NB4 (cell line): ENCODE results near the gene USF2.

Experiments used
- DNase-seq: peaks from one replicate; pipeline ENCODE4 v3.0.0; 2010; ENCODE audit warnings: low read depth
- H3K4me3 ChIP-seq: one replicate; pipeline ENCODE4 v1.5.1; 2011; ENCODE audit warnings: mild to moderate bottlenecking, low read depth, low read length, moderate library complexity
- MYC ChIP-seq: IDR thresholded peaks from 2 replicates; pipeline ENCODE4 v1.6.1; 2011; ENCODE audit warnings: low read depth, low read length
- POLR2A ChIP-seq: IDR thresholded peaks from 2 replicates; pipeline ENCODE4 v1.6.1; 2011; ENCODE audit warnings: mild to moderate bottlenecking; ENCODE audit not compliant: insufficient read length; ENCODE audit errors: extremely low read depth
- TF ChIP-seq, protein P1 (sequence below): IDR thresholded peaks from 2 replicates; pipeline ENCODE4 v1.6.1; 2011; ENCODE audit warnings: low read depth, low read length
- TF ChIP-seq, protein P2 (sequence below): IDR thresholded peaks from one replicate; pipeline ENCODE4 v1.5.1; 2012; ENCODE audit warnings: low read depth, low read length

USF2 gene

DNA sequence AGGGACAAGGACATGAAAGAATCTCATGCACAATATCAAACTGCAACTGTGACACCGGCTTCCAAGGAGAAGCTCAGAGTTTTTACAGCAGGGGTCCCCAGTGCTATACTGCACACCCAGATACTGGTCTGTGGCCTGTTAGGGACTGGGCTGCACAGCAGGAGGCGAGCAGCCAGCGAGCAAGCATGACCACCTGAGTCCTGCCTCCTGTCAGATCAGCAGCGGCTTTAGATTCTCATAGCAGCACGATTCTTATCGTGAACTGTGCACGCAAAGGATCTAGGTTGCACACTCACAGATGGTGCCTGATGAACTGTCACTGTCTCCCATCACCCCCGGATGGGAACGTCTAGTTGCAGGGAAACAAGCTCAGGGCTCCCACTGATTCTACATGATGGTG lies 47.1 kb downstream of the USF2 start:
- no peak for TF ChIP-seq POLR2A
- TF ChIP-seq, protein P1, sequence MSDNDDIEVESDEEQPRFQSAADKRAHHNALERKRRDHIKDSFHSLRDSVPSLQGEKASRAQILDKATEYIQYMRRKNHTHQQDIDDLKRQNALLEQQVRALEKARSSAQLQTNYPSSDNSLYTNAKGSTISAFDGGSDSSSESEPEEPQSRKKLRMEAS: no peak
- TF ChIP-seq MYC: no peak
- TF ChIP-seq, protein P2, sequence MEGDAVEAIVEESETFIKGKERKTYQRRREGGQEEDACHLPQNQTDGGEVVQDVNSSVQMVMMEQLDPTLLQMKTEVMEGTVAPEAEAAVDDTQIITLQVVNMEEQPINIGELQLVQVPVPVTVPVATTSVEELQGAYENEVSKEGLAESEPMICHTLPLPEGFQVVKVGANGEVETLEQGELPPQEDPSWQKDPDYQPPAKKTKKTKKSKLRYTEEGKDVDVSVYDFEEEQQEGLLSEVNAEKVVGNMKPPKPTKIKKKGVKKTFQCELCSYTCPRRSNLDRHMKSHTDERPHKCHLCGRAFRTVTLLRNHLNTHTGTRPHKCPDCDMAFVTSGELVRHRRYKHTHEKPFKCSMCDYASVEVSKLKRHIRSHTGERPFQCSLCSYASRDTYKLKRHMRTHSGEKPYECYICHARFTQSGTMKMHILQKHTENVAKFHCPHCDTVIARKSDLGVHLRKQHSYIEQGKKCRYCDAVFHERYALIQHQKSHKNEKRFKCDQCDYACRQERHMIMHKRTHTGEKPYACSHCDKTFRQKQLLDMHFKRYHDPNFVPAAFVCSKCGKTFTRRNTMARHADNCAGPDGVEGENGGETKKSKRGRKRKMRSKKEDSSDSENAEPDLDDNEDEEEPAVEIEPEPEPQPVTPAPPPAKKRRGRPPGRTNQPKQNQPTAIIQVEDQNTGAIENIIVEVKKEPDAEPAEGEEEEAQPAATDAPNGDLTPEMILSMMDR: no peak
- DNase-seq: no peak
- H3K4me3 ChIP-seq: no peak overlapping the region

DNA sequence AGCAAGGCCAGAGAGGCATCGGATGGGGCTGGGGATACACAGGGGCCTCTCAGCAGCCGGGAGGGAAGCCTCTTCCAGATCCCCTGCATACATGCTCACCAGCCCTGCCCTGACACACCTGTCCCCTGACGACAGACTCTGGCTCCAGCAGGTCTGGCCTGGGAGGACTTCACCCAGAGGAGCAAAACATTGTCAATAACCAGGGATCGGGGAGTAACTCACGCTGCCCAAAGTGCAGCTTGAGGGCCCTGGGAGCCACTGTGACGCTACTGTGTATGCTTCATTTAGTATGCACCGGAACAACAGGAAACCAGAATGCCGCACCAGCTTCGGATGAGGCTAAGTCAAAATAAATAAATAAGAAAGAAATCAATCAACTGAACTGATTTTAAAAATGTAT lies 47.8 kb downstream of the USF2 start:
- no peak for DNase-seq
- H3K4me3 ChIP-seq: no peak overlapping the region
- TF ChIP-seq, protein P1: no peak
- TF ChIP-seq MYC (no peak), POLR2A (no peak)
- TF ChIP-seq, protein P2: no peak

DNA sequence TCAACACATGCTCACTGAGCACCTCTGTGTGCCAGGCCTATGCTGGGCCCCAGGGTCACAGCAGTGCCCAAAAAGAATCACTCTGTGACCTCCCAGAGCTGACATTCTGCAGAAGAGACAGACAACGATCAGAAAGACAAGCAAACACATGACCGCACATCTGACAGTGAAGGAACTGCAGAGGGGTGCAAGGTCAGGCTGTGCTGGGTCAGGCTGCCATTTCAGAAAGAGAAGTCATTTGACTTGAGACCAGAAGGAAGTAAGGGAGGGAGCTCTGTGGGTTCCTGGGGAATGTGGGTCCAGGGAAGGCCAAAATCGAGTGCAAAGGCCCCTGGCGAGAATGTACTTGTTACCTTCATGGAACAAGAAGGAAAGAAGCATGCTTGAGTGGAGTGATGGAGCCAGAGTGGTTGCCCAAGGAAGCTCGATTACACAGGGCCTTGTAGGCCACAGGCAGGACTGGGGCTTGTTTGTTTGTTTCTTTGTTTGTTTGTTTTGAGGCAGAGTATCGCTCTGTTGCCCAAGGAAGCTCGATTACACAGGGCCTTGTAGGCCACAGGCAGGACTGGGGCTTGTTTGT lies 48.8 kb downstream of the USF2 start:
- TF ChIP-seq, protein P2: no peak
- TF ChIP-seq MYC (no peak), POLR2A (no peak)
- TF ChIP-seq, protein P1: no peak
- no peak overlapping the region for H3K4me3 ChIP-seq
- DNase-seq: no peak

DNA sequence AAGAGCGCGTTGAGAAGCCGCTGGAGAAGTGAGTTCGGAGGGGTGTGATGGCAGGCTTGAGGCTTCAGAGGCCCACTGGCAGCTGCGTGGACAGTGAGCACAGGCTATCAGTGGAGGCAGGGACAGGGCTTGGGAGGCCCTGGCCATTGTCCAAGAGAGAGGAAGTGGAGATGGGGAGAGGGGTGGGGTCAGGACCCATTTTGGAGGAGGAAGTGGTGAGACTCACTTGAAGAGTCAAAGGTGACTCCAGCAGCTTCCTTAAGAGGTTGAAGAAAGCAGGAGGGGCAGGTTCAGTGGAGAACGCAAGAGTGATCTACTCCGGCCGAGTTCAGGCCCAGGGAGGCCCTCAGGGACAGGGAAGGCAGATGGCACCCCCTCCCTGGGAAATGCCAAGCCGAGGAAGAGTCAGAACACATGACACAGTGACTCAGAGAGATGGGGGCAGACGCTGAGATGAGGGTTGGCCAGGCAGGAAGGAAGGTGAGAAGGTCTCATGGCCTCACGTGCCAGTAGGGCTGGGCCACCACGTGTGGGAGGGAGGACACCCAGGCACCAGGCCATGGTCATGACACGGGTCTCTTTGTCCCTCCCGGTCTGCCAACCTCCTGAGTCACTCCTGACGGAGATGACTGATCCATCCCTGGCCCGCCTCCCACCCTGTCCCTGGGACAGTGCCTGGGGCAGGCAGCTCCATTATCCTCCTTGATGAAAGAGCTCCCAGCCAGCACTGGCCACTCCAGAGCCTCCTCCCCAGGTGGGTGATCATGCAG lies 50.1 kb downstream of the USF2 start:
- peak; percentile 55 for DNase-seq
- TF ChIP-seq POLR2A (no peak), MYC (no peak)
- TF ChIP-seq, protein P1: peak; percentile 67
- TF ChIP-seq, protein P2: no peak
- no peak overlapping the region for H3K4me3 ChIP-seq

DNA sequence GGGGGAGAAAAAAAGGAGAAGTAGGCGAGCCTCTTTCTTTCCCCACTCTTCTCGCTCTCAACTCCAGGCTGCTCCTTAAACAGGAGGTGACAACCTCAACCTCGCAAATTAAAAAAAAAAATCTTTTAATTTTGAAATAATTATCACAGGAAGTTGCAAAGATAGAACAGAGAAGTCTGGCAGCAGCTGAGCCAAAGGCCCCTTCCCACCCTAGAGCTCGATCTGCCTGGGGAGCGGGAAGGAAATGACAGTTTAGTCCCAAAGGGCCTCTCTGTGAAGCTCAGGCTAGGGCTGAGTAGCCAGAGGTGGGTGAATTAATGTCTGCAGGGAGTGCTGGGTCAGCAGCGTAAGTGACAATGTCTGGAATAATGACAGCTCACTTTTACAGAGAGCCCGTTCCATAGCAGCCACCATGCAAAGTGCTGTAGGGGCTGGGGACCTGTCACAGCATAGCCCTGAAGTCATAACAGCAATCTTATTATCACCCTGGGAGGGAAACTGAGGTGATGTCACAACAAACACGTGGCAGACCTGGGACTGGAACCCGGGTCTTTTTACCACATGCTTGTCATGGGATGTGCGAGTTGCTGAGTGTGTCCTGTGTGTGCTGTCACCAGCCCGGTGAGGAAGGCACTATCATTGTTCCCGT lies 51.4 kb downstream of the USF2 start:
- no peak overlapping the region for H3K4me3 ChIP-seq
- TF ChIP-seq MYC: 0 out of 2 replicates have a peak, but pooled peaks have one; percentile 7
- TF ChIP-seq POLR2A: no peak
- TF ChIP-seq, protein P1: peak; percentile 83
- TF ChIP-seq, protein P2: no peak
- DNase-seq: peak; percentile 83
